ENCODE measurements around the gene SLX4.
A peak's percentile ranks its signal among the peaks of the same experiment; 100 is the strongest.

The SLX4 gene

GRCh38 chr16:3580251-3580651 lies 31.2 kb downstream of the SLX4 start:
- no peak for DNase-seq

DNA sequence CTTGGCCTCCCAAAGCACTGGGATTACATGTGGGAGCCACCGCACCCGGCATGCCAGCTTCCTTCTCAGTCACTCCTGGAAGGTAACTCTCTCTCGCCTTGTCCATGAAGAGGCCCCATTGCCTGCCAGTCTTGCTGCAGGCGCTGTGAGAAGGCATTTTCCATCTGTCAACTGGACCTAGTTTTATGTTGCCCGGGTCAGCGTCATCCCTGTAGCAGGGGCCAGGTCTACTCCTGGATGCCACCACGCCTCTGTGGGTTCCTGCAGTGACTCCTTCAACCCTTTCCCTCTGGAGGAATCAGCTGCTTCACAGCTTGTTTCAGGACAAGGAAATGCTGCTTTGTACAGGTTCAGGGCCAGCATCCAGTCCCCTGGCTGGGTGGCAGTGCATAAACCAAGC lies 31.6 kb downstream of the SLX4 start:
- DNase-seq: no peak

DNA sequence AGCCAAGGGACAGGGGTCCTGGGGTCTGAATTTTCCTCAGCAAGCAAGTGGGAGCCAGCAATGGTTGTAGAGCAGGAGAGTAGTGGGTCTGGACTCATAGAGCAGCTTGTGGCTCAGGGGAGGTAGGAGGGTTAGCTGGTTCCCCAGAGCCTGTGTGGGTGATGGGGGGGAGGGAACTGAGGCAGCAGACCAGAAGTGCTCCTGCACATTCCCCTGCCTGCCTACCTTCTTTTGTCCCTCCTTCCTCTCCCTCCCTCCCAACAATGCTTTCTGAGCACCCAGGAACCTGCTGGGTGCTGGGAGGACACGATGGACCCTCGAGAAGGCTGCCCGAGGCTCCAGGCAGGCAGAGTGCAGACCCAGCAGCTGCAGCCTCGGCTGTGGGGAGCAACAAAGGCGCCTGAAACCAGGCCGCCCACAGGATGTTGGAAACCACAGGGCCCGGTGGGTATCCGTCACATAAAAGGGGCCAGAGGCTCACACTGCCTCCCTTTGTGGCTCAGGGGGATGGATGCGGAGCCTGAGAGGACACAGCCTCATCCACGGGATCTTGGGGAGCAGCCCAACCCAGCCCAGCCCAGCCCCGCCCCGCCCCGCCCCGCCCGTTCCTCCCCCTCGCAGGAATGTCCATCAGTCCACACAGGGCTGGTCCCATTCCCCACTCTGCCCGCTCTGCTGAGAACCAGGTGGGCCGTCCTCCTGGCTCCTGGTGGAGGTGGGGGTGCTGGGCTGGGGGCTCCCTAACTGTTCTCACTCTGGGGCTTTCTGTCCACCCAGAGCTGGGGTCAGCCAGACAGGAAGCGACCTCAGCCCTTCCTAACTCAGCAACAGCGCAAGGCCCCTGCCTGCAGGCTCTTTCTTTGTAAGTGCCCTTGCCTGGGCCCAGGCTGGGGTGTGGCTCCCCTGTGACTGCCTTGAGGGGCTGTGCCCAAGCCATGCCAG lies 32.5 kb downstream of the SLX4 start:
- peak in 3 of 4 experiments; percentile 18 to 35 (median 31) for DNase-seq

GRCh38 chr16:3578121-3578520 lies 33.3 kb downstream of the SLX4 start:
- DNase-seq: no peak

DNA sequence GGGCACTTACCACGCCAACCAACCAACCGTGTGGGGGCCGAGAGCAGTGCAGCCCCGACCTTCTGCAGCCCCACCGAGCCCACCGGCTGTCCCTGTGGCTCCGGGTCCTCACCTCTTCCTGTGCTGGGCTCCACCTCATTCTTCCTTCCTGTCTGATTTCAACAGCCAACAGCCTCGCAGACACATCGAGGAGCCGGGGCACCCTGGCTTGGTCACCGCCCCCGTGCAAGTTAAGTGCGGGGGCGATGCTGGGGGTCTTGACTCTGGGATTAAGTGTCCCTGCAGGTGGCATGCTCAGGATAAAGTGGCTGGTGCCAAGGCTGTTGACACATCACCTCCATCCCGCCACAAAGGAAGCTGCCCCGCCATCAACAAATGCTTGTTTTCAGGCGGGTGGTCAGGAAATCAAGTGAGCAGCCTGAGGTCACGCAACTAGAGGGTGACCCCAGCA lies 34.1 kb downstream of the SLX4 start, which contains the start of gene NLRC3:
NLRC3 (minus strand) TSS at position 102 of the 451 bp plus-strand sequence. CDS start 12,367 bp downstream, outside the sequence.
- DNase-seq: peak in 1 of 4 experiments; percentile 36

DNA sequence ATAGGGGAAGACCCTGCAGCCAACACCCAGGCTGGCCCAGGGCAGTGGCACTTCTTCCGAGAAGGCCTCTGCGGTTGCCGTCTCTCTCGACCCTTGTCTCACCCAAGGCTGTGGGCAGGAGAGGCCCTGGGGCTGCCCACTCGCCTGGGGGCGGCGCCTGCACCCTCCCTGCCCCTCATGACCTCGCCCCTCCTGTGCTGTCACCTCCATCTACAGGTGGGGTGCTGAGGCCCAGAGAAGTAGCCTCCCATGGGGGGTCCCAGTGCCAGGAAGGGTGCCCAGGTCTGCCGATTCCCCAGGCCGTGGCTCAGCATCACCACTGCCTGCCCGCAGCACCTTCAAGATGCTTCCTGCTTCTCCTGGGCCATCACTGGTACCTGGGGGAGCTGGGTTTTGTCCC lies 35.2 kb downstream of the SLX4 start:
- DNase-seq: no peak

- DNase-seq: no peak
Observed at GRCh38 chr16:3575491-3575890, 35.9 kb downstream of the SLX4 start.

- DNase-seq: no peak
Observed at GRCh38 chr16:3574195-3574594, 37.2 kb downstream of the SLX4 start.

GRCh38 chr16:3573146-3573815 lies 38.1 kb downstream of the SLX4 start:
- no peak for DNase-seq

DNA sequence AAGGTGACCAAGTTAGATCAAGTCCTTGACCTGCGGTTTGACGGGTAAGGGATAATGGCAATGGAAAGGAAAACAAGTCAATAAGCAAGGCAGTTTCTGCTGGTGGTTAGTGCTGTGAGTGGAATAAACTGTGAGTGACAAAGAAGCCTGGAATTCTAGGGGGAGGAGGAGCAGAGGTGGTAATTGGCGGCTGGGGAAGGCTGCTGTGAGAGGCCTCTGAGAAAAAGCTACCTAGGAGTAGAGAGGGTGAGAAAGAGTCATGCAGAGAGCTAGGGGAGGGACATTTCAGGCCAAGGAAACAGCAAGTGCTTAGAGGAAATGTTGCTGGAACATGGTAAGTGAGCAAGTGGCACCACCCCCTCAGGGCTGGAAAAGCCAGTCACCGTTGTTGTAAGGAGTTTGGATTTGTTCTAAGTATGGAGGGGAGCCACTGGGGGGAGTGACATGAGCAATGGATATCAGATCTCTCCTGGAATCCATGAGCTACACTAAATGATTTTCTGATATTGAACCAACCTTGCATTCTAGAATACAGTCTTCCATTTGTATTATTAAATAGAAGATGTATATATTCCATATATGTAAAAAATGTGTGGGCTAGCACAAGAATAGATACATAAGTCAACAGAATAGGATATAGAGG lies 40.9 kb downstream of the SLX4 start:
- no peak for DNase-seq

- DNase-seq: no peak
Observed at GRCh38 chr16:3569851-3570250, 41.6 kb downstream of the SLX4 start.

DNA sequence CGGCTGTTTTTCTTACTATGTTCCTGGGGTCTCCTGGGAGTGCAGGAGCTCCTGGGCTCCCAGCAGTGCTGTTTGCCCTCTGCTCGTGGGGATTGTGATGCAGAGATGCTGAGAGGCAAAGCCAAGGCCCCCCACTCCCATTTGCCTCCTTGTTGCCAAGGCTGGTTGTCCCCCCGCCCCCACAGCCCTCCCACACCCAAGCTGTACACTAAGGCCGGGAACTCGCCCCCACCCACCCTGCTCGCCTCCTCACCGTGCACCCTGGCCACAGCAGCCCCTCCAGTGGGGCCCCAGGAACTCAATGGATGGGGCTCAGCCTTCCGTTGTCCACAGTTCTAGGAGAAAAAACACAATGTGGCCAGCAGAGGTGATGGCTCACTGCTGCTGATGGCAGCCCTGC lies 44.4 kb downstream of the SLX4 start:
- DNase-seq: no peak

- DNase-seq: no peak
Observed at GRCh38 chr16:3564889-3565141, 46.6 kb downstream of the SLX4 start.

- DNase-seq: no peak
Observed at GRCh38 chr16:3564130-3564888, 47.1 kb downstream of the SLX4 start.

- no peak for DNase-seq
Observed at GRCh38 chr16:3562914-3563480, 48.4 kb downstream of the SLX4 start.

DNA sequence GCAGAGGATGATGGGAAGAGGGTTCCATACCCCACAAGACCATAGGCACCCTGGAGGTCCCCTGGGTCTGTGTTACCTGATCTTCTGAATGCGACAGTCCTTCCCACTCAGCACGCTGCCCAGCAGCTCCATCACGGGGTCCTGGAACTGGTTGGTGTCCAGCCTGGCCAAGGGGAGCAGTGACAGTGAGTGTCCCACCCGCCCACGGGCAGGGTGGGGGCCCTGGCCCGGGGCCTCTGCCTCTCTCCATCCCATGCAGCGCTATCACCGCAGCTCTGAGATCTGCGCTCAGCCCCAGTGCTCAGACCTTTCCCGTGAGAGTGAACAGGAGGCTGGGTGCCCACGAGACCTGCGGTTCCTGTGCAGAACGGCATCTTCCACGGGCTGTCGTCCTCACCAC lies 49.8 kb downstream of the SLX4 start:
- no peak for DNase-seq

GRCh38 chr16:3554351-3554928 lies 57.0 kb downstream of the SLX4 start:
- no peak for DNase-seq

- no peak for DNase-seq
Observed at GRCh38 chr16:3553138-3553923, 58.1 kb downstream of the SLX4 start.

DNA sequence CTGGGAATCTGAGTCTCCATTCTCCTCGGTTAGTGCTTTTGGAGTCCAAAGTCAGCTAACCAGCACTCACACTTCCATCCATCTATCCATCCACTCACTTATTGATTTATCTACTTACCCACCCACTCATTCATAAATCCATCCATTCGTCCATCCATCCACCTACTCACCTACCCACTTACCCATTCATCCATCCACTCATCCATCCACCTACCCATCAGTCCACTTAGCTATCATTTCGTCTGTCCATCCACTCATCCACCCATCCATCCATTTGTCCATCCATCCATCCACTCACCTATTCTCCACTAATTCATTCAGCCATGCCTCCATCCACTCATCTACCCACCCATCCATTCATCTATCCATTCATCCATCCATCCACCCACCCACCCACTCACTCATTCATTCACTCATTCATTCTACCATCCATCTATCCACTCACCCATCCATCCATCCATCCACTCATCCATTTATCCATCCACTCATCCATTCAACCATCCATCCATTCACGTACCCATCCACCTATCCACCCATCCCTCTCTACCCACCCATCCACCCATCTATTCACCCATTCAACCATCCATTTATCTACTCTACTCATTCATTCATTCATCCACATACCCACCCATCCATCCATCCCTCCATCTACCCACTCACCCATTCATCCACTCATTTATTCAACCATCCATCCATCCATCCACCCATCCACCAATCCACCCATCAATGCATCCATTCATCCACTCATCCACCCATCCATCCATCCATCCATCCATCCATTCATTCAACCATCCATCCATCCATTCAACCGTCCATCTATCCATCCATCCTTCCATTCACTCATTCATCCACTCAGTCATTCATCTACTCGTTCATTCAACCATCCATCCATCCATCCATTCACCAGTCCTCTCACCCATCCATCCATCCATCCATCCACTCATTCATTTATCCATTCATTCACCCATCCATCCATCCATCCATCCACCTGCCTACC lies 60.3 kb downstream of the SLX4 start:
- no peak for DNase-seq

GRCh38 chr16:3549906-3550305 lies 61.5 kb downstream of the SLX4 start:
- DNase-seq: no peak
